MM.1S (cell line): ENCODE results near the gene GATA5.

Experiments
- CTCF ChIP-seq: fragments of 300-600 bp; sonication (generic); IDR thresholded peaks from 2 replicates; pipeline ENCODE4 v1.5.1; 2016; ENCODE audit warnings: antibody characterized with exemption, low read length, mixed read lengths
- EZH2 ChIP-seq: fragments of 300-600 bp; sonication (generic); optimal IDR thresholded peaks from 2 replicates; pipeline ENCODE3; 2017; ENCODE audit warnings: low read depth, mild to moderate bottlenecking, antibody characterized with exemption, low read length, mixed read lengths

- TF ChIP-seq EZH2 (no peak), CTCF (no peak)
Measured at GRCh38 chr20:62458275-62459251, 17.2 kb downstream of the GATA5 start.
